NCI-H460 (cell line): ENCODE data around the gene KCNIP3. TPM values are rescaled to one million over a fixed set of nuclear protein-coding genes. Genes with fewer than 3 reads are reported as not detected.
A peak's percentile ranks its signal among the peaks of the same experiment; 100 is the strongest.

ENCODE experiments used
- DNase-seq: peaks from one replicate; pipeline ENCODE4 v3.0.0-alpha.2; 2016; ENCODE audit warnings: low read depth; ENCODE audit errors: extremely low read depth
- total RNA-seq: library from RNA; depleted of rRNA; stranded (reverse); fragments of >200 nt; shearing (Covaris generic); gene quantifications from 2 replicates; pipeline ENCODE4 v1.2.3, GENCODE V29; 2014

KCNIP3 gene
- total RNA-seq, 1 experiment from 2014 or later, result 3.8 TPM

DNA sequence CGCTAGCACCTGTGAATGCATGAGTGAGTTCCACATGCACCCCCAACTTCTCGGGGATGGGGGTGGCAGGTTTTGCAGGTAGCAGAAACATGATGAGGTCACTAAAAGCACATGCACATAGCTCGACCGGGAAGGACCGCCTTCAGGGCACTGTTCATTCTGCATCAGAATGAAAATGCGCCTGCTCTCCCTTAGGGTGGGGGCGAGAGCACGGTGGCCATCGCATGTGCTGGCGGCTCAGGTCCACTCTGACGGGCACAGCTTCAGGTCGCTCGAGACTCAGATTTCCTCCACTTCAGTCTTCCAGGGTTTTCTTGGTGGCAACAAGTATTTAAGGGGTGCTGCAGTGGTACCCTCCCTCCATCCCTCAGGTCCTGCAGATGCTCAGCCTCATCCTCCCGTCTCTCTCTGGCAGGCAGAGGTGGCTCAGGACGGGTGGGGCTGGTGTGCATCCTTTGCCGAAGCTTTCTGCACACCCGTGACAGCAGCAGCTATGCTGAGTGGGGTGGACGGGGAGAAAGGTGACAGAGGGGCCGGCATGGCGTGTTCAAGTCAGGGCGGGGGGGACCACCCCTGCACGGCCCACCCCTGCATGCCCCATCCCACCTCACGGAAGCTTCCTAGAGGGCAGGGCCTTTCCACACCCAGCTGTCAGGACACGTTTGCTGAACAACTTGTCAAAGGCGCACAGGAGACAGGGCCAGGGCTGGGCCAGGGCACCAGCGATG lies 14.8 kb downstream of the KCNIP3 start:
- no peak for DNase-seq

DNA sequence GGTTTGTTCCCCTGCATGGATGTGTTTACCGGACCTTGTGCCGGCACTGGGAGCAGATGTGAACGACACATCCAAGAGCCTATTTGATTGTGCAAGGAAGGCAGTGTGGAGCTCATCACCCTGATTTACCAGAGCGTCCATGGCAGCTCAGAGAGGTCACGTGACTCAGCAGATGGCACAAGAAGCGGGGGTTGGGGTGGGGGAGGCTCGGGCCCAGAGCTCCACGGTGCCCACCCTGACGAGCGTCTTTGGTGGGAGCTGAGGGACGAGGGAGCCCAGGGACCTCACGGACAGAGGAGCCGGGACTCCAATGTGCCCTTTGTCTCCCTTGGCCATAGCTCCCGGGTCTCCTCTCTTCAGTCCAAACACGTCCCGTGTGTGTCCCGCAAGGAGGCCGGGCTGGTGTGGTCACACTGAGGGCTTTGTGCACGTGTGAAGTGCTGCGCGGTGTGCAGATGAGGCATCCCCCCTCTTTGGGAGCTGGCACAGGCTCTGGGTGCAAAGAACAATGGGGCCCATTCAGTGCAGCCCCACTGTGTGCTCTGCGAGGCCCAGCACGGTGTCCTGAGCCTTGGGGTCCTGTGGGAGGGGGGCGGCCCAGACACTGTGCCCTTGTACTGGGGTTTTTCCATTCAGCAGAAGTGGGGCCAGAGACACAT lies 15.5 kb downstream of the KCNIP3 start:
- no peak for DNase-seq

DNA sequence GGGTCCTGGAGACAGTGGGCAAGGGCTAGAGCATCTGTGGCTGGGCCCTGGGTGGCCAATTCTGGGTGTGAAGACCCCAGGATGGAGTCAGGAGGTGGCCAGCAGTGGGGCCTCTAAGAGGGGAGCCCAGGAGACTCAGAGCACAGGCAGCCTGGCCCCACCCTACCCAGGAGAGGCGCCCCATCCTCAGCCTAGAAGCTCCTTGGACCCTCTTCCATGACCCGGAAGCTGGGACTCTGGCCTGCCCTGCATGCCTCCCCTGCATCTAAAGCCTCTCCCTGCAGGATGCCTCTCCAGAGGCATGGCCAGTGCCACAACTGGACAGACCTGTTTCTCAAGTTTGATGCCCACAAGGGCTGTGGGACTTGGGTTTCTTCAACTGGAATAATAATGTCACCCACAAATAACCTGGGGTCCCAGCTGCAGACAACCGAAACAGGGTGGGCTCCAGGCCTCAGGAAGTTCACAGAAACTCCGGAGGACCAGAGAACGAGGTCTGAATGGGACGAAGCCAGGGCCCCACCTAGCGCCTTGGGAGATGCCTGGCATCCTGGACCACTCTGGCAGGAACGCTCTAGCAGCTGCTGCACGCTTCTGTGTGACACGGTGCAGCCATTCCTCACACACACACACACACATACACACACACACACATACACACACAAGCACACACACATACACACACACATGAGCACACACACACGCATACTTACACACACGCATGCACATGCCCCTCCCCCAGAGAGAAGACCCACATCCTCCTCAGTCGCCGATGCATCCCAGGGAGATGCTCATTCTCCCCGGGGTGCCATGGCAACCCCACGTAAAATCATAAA lies 16.4 kb downstream of the KCNIP3 start:
- no peak for DNase-seq

DNA sequence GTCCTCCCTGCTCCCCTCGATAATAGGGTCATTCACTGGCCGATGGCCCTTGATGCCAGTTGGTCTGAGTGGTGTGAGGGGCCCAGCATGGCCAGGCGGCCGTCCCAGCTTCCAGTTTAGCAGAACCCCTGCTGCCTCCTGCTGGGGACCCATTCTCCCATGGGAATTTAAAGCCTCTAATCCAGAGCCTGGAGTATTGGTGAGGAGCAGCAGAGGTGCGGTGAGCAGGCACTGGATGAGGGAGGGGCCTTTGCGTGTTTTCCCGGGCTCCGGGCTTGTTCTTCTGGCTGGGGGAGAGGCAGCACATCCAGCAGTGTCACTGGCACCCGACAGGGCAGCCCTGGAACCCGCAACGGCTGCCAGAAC lies 17.4 kb downstream of the KCNIP3 start:
- DNase-seq, result no peak

DNA sequence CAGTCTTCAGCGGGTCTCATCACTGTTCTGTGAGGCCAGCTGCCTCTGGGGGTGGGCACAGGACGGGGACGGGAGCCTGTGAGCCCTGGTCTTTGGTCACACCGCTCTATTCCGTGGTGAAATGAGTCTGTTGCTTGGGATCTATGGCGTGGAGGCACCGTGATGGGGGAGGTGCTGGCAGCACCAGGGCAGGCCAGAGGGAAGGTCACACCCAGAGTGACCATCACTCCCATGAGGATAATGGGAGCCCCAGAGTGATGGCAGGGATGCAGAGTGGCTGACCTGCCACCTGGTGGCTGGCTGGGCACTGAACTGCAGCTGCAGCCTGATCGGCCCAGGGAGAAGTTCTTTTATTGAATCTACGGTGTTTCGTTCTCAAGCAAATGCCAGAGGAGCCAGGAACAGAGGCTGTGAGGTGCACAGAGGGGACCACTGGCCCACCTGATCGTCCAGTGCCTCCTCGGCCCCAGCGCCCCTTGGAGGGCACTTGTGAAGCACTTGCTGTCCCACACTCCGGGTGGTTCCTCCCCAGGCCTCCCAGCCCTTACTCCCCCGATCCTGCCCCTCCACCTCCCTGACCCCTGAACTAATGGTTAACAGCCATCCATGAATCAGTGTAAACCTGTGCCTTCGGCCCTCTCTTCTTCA lies 17.9 kb downstream of the KCNIP3 start:
- no peak for DNase-seq

DNA sequence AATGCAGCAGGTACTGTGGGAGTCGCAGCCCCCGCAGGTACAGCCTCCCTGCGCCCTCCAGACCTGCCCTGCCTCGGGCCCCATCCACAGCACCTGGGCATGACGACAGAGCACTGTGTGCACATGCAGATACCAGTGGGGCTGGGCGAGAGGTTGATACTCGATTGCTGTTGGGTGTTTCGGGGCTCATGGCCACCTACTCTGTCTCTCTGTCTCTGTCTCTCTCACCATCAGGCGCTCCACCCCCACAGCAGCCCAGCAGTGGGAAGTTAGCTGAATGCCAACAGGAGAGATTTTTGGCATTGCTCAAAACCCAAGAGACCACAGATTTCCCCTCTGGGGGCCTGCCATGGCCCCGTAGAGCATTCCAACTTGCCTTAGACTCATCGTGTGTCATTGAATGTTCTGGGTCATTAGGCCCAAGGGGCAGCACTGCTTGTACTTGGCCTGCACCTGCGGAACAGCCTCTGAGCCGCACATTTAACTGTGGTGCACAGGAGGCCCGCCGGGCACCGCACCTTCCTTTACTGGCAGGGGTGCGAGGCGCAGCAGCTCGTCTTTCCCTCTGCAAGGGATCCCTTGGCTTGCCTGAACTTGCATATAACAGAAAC lies 18.8 kb downstream of the KCNIP3 start:
- DNase-seq, result no peak

DNA sequence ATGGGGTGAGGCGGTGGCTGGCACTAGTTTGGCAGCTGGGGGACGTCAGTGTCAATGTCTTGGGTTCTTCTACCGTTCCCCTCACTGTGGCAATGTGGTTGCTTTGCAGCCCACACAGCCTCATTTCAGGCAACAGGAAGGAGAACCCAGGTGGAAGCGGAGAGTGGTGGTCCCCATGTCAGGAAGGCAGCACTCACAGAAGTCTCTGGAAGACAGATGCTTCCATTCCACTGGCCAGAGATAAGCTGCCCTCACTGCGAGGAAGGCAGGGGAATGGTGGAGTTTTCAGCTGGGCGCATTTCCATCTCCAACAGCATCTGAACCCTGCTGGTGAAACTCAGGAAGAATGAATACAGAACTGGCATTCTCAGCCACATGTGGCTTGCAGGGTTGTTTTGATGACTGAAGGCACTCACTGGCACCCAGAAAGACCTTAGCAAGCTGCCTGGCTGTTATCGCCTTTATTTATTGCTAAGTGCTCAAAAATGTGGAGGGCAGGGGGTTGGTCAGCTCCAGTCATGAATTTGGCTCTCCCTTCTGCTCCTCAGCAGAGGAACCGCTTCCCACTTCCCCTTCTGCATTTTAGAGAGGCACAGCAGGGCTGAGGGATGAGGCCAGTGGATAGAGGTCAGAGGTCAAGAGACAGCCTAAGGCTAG lies 19.4 kb downstream of the KCNIP3 start:
- no peak for DNase-seq

DNA sequence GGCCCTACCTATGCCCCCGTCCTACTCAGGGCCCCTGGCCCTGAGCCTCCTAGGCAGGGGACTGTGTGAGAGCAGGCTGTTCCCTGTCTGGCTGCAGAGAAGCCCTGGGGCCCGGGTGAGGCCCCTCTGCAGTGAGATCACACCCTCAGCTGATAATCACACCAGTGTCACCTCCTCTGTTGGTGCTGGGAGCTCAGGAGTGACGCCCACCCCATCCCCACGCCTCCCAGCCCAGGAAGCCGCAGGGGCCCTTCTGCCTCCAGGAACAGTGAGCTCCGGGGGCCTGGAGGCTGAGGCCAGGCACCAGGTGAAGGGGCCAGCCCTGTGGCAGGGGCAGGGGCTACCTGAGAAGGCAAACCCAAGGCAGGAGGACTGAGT lies 20.0 kb downstream of the KCNIP3 start:
- DNase-seq, result no peak

DNA sequence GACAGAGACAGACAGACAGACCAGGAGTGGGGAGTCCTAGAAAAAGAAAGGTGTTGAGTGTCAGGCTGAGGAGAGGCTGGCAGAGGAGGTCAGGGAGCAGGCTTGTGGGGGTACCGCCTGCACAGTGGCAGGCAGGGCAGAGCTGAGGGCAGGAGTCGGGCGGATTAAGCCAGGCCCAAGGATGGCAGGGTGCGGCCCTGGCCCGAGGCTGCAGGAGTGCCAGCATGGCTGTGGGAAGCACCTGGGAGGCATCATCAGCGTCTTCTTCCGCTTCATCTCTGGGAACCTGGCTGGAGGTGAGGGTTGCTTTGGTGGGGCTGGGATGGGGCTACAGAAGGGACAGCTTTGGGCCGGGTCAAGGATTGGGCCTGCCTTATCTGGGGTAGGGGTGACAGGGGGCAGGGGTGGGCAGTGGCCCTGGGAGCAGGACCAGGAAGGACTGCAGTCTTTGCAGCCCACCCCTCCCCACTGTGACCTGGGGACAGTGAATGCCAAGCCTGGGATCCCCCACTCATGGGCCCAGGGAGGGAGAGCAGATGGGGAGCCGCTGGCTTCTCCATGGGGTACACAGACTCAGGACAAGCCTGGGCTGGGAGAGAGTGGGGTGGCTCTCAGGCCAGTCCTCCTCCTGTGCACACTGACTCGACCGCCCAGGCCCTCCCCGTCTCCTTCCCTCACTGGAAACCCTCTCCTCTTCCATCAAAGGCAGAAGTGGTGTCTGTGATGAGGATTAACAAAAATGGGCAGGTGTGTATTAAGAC lies 20.7 kb downstream of the KCNIP3 start:
- no peak for DNase-seq

DNA sequence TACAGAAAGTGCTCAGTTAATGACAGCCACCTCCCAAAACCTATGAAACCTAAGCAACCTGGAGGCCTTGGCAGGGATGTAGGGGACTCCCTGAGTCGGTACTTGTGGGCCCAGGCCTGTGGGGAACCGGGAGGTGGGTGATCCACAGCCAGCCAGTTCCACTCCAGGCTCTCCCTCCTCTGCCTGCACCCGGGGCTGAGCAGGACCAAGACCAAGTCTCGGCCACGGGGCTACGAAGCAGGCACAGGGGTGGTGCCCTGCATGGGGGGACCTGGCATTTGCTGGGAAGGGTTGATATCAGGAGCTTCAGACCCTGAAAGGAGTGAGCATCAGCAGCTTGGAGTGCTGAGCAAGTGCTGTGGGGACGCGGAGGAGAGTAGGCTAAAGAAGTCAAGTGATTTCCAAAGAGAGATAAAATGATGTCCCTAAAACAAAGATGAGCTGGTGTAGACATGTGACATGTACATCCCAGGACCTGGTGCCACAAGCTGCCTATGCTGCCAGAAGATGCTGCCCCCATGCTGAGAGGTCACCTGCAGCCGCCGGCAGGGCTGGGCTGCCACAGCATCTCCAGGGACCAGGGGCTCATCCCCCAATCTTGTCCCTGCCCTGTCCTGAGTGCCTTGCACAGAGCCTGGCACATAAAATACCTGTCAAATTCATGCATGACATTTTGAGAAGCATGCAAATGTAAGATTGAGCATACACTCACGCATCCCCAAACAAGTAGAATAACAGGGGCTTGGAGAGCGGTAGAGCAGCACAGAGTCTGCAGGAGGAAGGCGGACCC lies 21.5 kb downstream of the KCNIP3 start:
- no peak for DNase-seq

DNA sequence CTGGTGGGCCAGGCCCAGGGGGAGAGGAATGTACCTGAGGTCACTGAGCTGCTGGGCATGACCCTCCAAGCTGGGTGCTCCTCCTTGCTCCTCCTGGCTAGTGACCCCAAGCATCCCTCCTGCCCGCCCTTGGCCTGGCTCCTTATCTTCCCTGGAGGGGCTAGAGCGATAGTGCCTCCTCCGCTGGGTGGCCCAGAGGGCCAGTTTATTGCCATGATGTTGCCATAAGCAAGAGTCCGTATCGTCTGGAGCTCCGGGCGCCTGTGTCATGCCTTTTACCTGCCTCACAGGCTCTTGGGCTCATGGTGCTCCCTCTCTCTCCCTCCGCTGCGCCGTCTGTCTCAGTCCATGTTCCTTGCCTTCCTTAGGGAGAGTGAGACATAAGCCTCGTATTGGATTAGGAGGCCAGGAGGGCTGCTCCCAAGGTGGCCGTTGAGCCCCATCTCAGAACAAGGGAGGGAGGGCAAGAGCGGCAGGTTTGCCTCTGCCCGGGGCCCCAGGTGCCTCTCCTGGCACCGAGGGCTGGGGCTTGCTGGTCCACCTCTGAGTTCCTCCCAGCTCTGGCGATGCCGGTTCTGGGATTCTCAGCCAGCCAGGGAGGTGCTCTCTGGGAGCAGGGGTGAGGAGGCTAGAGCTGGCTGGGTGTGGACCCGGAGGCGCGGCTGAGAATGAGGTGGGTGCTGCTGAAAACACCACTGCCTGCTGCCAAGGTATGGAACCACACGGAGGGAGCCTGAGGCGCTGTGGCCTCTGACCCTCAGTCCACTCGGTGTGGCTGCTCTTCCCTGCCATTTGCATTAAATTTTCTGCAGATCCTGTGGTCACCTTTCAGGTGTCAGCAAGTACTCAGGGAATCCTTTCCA lies 22.6 kb downstream of the KCNIP3 start:
- DNase-seq, result no peak

DNA sequence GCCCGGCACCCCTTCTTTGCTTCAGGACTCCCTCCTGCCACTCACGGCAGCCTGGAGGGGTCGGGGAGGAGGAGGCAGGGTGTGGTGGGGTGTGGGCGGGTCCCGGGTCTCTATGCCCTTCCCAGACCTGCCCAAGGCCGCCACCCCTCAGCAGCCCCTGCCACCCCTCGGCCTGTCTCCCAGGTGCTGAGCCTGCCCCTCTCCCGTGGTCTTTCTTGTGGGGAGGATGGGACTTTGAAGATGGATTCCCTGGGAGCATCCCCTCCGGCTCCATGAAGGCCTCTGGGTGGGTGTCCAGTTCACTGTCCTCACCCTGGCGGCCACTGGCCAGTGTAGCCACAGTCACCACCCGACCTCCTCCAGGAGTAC lies 23.2 kb downstream of the KCNIP3 start:
- DNase-seq, result no peak

DNA sequence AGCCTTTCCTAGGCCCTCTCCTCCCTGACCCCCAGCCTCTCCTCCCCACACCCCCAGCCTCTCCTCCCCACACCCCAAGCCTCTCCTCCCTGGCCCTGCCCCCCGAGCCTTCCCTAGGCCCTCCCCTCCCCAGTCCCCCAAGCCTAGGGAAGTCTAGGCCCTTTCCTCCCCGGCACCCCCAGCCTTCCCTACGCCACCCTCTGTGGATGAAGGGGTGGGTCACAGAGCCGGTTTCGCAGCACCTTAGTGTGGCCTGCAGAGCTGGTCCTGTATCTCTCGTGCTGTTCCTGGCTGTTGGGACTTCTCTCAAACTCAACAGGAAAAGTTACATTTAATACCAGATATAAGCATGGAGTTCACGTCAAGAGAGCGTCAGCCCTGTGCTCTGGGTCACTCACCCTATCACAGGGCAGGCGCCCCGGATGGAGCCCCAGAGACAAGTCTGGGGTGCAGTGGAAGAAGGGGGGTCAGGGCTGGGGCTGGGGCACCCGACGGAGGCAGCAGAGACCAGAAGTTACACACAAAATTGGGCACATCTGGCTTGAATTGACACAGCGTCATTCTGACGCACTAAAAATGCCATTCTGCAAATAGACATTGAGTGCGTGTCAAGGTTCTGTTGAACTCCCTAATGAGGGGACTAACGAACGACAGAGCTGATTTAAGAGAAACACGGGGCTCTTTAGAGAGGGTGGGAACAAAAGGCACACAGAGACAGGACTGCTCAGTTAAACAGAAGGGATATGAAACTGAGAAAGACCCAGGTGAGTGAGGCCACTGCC lies 24.0 kb downstream of the KCNIP3 start:
- no peak for DNase-seq

DNA sequence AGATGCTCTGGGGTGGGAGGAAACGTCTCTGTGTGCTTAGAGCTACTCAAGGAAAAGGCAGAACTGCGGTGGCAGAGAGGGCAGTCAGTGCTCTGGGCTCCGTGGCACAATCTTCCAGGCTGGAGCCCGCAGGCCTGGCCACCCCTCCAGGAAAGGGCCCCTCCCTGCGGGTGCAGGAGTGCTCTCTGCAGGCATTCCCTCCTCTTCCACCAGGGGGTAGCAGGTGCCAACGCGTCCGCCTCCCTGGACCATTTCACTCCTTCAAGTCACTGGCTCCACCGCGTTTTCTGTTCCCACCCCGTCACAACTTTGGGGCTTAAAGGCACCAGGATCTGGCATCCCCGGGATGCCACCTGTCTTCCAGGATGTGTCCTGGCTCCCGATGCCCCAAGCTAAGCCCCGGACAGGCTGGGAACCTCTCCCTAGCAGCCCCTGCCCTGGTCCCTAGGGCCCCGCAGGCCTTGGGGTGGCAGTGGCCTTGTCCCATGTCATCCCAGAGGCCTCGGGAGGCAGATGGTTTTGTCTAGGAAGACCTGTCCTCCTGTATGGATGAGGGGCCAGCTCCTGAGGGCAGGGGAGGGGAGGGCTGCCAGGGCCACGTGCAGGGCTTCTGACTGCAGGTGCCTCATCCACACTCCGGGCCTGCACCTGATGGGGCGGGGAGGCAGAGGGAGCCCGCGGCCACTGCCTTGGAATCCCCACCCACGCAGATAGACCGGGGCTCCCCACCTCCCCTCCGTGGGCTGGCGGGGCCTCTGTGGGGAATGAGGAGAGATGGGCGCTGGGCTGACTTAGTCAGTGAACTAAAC lies 26.4 kb downstream of the KCNIP3 start:
- peak; percentile 62 for DNase-seq

DNA sequence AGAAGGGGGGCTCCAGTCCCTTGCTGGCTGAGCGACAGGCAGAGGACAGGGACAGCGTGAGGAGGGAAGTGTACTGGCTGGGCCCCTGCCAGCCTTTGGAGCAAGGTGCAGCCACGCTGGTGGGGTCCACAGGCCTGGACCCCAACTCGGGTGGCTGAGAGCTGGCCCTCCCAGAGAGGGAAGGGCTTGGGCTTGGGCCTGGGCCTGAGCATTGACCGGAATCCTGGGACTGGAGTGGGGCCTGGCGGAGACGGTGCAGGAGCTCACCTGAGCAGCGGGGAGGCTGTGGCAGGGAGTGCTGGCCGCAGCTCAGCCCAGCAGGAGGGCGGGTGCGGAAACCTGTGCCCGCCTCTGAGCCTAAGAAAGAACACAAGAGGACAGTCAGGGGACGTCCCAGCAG lies 27.9 kb downstream of the KCNIP3 start:
- no peak for DNase-seq
